Type B pancreatic cell (in vitro differentiated cells): ENCODE data around the gene BRAF. TPM values are rescaled to one million over a fixed set of nuclear protein-coding genes. Genes with fewer than 3 reads are reported as not detected.
"Not testable (repeated sequence)": the region's sequence is repeated elsewhere in the genome, so short reads cannot be mapped to it uniquely, and the experiment has no call there.

ENCODE experiments used
- DNase-seq: peaks from one replicate; pipeline ENCODE4 v3.0.0; 2021; ENCODE audit warnings: mixed read lengths; ENCODE audit not compliant: unreplicated experiment; ENCODE audit errors: extremely low spot score
- H3K27ac Mint-ChIP-seq: 2 replicates; pipeline ENCODE4 v1.8.0; 2021; ENCODE audit warnings: mild to moderate bottlenecking, mixed read lengths
- H3K27me3 Mint-ChIP-seq: 2 replicates; pipeline ENCODE4 v1.8.0; 2021; ENCODE audit warnings: mixed read lengths
- H3K36me3 Mint-ChIP-seq: 2 replicates; pipeline ENCODE4 v1.8.0; 2021; ENCODE audit warnings: mixed read lengths
- H3K4me1 Mint-ChIP-seq: one replicate; pipeline ENCODE4 v1.8.0; 2021; ENCODE audit warnings: mixed read lengths; ENCODE audit not compliant: unreplicated experiment
- H3K4me3 Mint-ChIP-seq: 2 replicates; pipeline ENCODE4 v1.8.0; 2021; ENCODE audit warnings: mild to moderate bottlenecking, mixed read lengths
- H3K9me3 Mint-ChIP-seq: 2 replicates; pipeline ENCODE4 v1.8.0; 2021; ENCODE audit warnings: mixed read lengths
- total RNA-seq: library from RNA; stranded (reverse); gene quantifications from 2 replicates; pipeline ENCODE4 v1.2.1, GENCODE V29; 2021; ENCODE audit warnings: low replicate concordance
- TF ChIP-seq, protein P1 (sequence below): fragments of 200-600 bp; sonication (generic); conservative IDR thresholded peaks from 2 replicates; pipeline ENCODE4 v1.5.0; 2021; ENCODE audit warnings: antibody characterized with exemption, mild to moderate bottlenecking

Gene BRAF
- total RNA-seq, 1 donor from 2014 or later = 34.4 TPM

DNA sequence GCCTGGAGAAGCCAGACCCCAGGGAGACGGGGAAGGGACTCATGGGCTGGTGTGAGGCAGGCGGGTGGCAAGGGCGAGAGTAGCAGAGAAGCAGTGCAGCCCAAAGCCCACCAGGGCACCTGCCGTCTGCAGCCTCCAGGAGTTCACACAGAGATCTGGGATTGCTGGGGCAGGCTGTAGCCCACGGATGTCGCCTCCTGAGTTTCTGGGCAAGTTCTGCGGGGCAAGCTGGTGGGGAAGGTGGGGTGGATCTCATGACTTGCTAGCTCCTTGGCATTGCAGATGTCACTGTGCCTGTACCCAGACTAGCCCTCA is 246.0 kb downstream of the BRAF start:
- DNase-seq = no peak
- H3K9me3 Mint-ChIP-seq = no peaks in the 10 kb centered on the region
- H3K4me3 Mint-ChIP-seq = no peak overlapping the region
- no peak overlapping the region for H3K27ac Mint-ChIP-seq
- peaks cover 26% of the 10 kb centered on the region for H3K36me3 Mint-ChIP-seq
- TF ChIP-seq, protein P1, sequence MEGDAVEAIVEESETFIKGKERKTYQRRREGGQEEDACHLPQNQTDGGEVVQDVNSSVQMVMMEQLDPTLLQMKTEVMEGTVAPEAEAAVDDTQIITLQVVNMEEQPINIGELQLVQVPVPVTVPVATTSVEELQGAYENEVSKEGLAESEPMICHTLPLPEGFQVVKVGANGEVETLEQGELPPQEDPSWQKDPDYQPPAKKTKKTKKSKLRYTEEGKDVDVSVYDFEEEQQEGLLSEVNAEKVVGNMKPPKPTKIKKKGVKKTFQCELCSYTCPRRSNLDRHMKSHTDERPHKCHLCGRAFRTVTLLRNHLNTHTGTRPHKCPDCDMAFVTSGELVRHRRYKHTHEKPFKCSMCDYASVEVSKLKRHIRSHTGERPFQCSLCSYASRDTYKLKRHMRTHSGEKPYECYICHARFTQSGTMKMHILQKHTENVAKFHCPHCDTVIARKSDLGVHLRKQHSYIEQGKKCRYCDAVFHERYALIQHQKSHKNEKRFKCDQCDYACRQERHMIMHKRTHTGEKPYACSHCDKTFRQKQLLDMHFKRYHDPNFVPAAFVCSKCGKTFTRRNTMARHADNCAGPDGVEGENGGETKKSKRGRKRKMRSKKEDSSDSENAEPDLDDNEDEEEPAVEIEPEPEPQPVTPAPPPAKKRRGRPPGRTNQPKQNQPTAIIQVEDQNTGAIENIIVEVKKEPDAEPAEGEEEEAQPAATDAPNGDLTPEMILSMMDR = no peak
- no peaks in the 10 kb centered on the region for H3K27me3 Mint-ChIP-seq
- H3K4me1 Mint-ChIP-seq = peaks cover 16% of the 10 kb centered on the region

DNA sequence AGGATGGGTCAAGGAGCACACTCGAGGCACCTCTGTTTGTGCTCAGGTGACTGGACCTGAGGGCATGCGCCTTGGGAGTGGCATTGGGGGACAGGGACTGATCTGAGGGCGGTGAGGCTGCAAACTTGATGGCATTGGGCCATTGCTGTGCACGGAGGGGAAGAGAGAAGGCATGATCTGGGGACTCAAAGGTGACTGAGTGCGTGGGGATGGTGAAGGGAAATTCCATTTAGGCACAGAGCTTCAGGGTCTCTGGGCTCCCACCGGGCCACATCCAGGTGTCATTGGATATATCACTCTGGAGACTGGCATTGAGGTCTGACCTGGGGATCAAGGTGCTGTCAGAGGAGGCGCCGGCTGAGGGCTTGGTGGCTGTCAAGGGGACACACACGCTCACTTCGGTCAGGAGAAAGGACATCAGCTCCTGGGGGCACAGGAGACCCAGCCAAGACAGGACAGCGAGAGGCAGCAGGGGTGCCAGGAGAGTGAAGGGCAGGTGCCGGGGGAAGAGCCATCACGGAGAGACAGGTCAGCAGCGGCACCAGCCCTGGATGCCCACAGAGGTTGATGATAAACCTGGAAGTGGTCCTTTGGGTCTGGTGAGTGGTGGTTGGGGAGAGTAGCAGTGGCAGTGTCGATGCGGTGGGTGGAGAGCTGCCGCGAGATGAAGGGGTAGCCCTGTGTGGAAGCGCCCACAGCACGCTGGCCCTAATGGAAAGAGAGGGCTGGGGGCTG is 246.5 kb downstream of the BRAF start:
- TF ChIP-seq, protein P1 = no peak
- Mint-ChIP-seq H3K9me3 (no peaks in the 10 kb centered on the region), H3K4me1 (peaks cover 16% of the 10 kb centered on the region), H3K27ac (no peak overlapping the region), H3K36me3 (peaks cover 25% of the 10 kb centered on the region), H3K4me3 (no peak overlapping the region), H3K27me3 (no peaks in the 10 kb centered on the region)
- DNase-seq = no peak

DNA sequence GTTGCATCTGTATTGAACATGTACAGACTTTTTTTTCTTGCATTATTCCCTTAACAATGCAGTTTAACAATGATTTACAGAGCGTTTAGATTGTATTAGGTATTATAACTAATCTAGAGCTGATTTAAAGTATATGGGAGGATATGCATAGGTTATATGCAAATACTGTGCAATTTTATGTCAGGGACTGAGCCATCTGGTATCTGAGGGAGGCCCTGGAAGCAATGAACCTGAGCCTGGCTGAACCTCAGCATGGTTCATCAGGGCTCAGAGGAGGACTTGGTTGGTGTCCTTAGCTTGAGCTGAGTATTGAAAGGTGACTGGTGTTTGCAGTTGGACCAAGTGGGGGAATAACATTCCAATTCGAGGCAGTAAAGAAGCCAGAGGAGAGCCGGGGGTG is 247.2 kb downstream of the BRAF start:
- H3K36me3 Mint-ChIP-seq = peaks cover 25% of the 10 kb centered on the region
- no peaks in the 10 kb centered on the region for H3K9me3 Mint-ChIP-seq
- no peaks in the 10 kb centered on the region for H3K27me3 Mint-ChIP-seq
- peaks cover 16% of the 10 kb centered on the region for H3K4me1 Mint-ChIP-seq
- no peak for DNase-seq
- no peak overlapping the region for H3K27ac Mint-ChIP-seq
- TF ChIP-seq, protein P1 = no peak
- no peak overlapping the region for H3K4me3 Mint-ChIP-seq

DNA sequence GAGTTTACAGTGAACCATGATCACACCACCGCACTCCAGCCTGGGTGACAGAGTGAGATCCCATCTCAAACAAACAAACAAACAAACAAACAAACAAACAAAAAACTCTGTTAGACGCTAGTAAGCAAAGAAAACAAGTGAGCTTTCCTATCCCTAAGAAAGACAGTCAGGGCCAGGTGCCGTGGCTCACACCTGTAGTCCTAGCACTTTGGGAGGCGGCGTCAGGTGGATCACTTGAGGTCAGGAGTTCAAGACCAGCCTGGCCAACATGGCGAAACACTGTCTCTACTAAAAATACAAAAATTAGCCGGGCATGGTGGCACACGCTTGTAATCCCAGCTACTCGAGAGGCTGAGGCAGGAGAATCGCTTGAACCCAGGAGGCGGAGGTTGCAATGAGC is 247.8 kb downstream of the BRAF start:
- H3K27ac Mint-ChIP-seq, H3K9me3 Mint-ChIP-seq, H3K4me3 Mint-ChIP-seq, DNase-seq, H3K27me3 Mint-ChIP-seq: not testable (repeated sequence)
- Mint-ChIP-seq H3K4me1 (peaks cover 22% of the 10 kb centered on the region), H3K36me3 (peaks cover 20% of the 10 kb centered on the region)

DNA sequence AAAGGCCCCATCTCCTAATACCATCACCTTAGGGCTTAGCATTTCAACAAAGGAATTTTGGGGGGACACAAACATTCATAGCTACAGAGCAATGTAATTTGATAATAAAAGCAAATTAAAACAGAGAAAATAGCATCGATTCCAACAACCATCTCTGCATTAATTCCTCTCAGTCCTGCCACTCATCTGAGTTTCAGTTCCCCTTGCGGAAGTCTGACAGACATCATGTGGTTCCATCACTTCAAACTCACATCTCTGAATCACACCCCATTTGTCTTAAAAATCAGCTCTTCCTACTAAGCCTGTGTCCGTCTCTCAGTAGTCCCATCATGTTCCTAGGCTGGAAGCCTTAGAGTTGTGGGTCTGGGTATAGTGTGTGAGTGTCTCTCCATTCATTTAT is 248.4 kb downstream of the BRAF start:
- H3K4me1 Mint-ChIP-seq = peaks cover 22% of the 10 kb centered on the region

DNA sequence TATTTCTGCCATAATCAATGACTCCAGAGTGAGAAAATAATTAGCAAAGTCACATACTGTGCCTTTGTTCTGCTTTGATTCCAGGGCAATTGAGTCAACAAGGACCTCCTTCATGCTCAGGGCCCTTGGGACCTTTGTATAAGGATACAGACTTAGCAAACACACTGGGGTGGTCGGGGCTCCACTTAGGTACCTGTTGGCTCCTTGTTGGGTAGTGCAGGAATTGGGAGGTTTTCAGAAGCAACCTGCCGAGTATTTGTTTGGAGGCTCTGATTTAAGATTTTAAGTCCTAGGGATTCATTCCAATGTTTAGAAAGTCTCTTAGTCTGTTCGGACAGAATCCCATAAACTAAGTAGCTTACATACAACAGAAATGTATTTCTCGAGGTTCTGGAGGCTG is 249.0 kb downstream of the BRAF start:
- Mint-ChIP-seq H3K4me1 (peaks cover 22% of the 10 kb centered on the region), H3K9me3 (no peaks in the 10 kb centered on the region), H3K27me3 (no peaks in the 10 kb centered on the region), H3K36me3 (peaks cover 16% of the 10 kb centered on the region), H3K27ac (peak overlapping the region; percentile 86), H3K4me3 (peak overlapping the region; percentile 67)
- no peak for DNase-seq
- TF ChIP-seq, protein P1 = no peak

More for the DNA sequence above, 248.4 kb downstream of the BRAF start:
- H3K27ac Mint-ChIP-seq = no peak overlapping the region
- DNase-seq = no peak
- H3K9me3 Mint-ChIP-seq = no peaks in the 10 kb centered on the region
- no peaks in the 10 kb centered on the region for H3K27me3 Mint-ChIP-seq
- H3K36me3 Mint-ChIP-seq = peaks cover 19% of the 10 kb centered on the region
- TF ChIP-seq, protein P1 = no peak
- H3K4me3 Mint-ChIP-seq = no peak overlapping the region
